Measurements from ENCODE around the gene UFC1.

GRCh38 chr1:161166669-161167548, 13.1 kb downstream of the UFC1 start:
- TF ChIP-seq CTCF (IDR thresholded peaks at IDR 0.05) (no peak), EP300 (IDR thresholded peaks at IDR 0.05) (no peak)

Measured in gastroesophageal sphincter (tissue), 3 donors.